DMS 273 treated with DMSO at 0.1 percent for 48 hours (cell line): ENCODE results near the gene CCDC88A.
A peak's percentile ranks its signal among the peaks of the same experiment; 100 is the strongest.
"Not testable (repeated sequence)": the region's sequence is repeated elsewhere in the genome, so short reads cannot be mapped to it uniquely, and the experiment has no call there.

Experiments
- DNase-seq: peaks from one replicate; lab custom pipeline; 2025; lab: John Stamatoyannopoulos, UW

CCDC88A gene

GRCh38 chr2:55419679-55420438 lies at the start of gene CCDC88A:
Gene CCDC88A (minus strand): TSS chr2:55419856. CDS start chr2:55419079, 777 bp downstream.
- peak; percentile 96 for DNase-seq

DNA sequence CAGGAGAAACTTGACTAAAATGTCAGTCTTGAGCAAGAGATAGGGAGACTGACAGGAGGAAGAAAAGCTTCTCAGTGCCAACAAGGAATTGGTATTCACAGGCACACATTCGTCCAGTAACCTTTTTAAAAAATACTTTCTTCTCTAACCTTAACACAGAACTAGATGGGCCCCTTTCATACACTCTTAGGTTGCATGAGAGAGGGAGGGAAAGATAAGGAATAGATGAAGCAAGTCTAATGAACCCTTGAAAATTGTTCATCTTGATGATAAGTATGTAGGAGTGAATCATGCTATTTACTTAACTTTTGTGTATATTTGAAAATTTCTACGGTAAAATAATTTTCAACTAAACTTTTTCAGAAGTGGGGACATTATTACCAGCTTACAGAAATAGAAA lies 42.0 kb upstream of the CCDC88A start:
- no peak for DNase-seq

DNA sequence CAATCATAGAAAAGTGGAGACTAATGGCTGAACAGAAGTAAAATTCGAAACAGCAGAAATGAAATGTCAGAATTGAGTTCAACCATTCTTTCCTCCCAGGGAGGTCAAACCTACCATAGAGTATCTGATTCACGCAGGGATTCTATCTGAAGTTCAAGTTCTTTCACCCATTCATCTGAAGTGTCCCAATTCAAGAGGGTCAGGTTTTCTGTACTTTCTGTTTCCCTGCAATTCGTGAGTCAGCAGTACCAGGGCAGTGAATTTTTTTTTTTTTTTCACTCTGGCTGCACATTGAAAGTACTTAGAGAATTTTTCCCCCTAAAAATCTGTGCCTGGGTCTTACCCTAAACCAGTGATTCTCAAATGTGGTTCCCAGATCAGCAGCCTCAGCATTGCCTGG lies 40.9 kb upstream of the CCDC88A start:
- no peak for DNase-seq

GRCh38 chr2:55459714-55460274 lies 40.1 kb upstream of the CCDC88A start:
- DNase-seq = no peak

DNA sequence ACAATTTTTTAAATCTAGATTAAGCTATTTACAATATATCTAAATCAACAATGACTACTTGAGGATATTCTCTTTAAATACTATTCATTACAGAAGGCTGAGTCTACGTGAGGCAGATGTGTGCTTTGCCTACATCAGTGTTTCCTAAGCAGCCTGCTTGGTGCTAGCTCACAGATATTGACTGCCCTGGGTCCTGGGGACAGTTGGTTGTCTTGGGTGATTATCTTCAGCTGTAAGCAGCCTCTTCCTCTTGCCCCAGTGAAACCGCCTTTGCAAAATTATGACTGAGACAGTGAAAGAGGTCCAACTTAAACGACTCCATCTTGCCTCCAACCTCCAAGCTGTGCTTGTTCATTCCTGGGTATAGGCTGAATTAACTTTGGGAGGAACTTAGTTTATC lies 39.6 kb upstream of the CCDC88A start:
- DNase-seq = no peak

- DNase-seq = no peak
Observed at GRCh38 chr2:55454121-55454520, 34.5 kb upstream of the CCDC88A start.

DNA sequence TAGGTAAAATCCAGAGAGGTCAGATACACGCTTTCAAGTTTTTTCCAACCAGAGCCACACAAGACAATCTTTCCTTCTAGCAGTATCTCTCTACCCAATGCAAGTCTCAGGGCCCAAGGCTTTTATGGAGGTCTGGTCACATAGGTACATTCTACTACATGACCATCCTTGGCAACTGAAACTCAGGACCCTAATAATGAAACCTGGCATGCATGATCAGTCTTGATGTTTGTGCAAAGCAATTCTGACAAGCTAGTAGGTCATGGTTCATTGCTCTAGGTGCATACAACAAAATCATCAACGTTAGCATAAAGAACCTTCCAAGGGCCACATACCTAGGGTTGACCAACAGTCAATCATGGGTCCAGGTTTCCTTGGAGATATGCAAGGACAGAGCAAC lies 33.2 kb upstream of the CCDC88A start:
- DNase-seq = no peak

- no peak for DNase-seq
Observed at GRCh38 chr2:55451699-55452098, 32.0 kb upstream of the CCDC88A start.

DNA sequence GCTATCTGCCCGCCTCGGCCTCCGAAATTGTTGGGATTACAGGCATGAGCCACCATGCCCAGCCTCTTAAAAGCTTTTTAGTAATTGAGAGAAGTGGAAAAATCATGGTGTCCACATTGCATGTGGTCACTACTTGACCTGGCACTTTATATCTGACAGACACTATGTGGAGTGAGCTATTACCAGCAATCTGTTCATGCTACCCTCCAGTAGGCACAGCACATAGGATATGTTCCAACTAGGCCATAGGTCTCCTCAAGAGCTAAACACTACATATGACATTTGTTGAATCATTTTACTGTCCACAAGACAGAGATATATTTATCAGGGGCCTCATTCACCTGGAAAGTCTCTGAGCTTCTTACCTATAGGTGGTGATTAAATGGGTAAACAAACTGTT lies 30.4 kb upstream of the CCDC88A start:
- DNase-seq = not testable (repeated sequence)

- not testable (repeated sequence) for DNase-seq
Observed at GRCh38 chr2:55442045-55442760, 22.5 kb upstream of the CCDC88A start.

DNA sequence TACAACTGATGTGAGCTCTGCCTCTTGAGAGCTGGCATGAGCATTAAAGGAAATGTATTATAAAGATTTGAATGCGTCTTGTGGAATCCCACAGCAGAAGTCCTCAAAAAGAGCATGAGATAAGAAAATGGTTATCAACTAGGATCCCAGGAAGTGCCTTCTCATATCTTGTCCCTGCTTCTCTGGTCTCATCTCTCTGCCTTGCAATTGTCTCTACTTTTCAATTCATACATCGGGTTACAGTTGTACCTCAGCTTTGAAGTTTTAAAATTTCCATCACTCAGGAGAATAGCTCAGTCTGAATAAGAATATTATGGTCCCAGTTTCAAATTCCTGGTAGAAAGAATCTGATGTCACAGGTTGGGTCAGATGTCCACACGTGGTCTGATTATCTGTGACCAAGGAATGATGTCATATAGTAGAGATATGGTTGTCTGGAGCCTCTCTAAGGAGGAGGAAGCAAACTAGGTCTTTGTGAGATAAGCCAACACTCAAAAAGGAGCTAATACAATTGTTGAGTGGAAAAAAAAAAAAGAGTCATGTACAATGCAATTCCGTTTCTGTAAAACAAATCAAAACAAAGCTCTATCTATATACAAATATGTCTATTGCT lies 21.7 kb upstream of the CCDC88A start:
- no peak for DNase-seq

GRCh38 chr2:55439101-55439397 lies 19.4 kb upstream of the CCDC88A start:
- DNase-seq = no peak

GRCh38 chr2:55438391-55439100 lies 18.9 kb upstream of the CCDC88A start:
- no peak for DNase-seq

DNA sequence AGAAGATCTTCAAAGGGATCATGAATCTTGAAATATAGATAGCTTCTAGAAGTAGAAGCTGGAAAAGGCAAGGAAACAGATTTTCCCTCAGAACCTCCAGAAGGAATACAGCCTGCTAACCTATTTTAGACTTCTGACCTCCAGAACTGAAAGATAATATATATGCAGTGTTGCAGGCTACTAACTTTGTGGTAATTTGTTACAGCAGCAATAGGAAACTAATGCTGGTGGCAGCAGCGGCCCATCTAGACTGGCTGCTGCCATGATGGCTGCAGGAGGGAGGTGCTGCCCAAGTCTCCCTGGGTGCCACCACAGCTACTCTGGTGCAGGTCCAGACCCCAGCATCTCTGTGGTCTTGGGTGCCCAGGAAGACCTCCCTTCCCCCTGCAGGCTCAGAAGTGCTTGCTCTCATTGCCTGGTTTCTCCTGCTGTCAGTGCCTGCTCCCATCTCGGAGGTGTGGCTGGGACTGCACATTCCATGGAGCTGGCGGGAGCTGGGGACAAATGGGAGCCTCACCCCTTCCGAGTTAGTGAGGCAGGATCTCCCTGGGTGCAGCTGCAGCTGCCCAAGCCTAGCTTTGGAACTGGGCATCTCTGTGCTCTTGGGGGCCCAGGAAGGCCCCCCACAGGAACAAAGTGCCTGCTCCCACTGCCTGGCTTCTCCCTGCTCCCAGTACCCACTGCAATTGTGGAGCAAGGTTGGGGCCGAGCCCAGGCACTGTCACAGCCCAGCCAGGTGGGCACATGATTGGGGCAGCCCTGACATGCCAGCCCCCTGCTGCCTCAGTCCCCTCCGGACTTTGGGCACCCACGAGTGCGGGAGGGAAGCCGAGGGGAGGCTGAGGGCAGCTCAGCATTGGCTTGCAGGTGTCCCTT lies 18.1 kb upstream of the CCDC88A start:
- no peak for DNase-seq

DNA sequence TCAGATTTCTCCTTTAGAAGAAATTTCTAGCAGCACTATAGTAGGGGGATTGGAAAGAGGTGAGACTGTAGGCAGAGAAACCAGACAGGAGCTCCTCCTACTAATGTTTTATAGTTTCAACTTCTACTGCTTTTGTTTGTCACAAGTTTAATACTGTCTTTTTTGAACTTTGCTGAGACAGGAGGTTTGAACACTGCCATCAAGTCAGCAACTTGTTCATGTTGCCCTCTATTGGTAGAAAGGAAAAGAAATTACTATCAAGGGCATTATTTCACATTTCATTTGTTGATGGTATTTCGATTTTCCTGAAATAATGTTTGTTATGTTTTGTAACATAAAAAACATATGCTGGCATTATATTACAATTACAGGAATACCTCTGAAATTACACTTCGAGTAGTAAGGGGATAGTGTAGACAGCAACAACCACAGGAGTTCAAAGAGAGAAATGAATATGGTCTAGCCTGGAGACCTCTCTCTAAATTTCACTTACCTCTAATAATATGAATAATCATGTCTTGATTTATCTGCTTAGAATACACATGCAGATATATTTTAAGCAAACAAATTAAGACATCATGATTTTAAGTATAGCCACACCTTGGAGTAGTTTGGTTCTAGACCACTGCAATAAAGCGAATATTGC lies 12.4 kb upstream of the CCDC88A start:
- DNase-seq = no peak

DNA sequence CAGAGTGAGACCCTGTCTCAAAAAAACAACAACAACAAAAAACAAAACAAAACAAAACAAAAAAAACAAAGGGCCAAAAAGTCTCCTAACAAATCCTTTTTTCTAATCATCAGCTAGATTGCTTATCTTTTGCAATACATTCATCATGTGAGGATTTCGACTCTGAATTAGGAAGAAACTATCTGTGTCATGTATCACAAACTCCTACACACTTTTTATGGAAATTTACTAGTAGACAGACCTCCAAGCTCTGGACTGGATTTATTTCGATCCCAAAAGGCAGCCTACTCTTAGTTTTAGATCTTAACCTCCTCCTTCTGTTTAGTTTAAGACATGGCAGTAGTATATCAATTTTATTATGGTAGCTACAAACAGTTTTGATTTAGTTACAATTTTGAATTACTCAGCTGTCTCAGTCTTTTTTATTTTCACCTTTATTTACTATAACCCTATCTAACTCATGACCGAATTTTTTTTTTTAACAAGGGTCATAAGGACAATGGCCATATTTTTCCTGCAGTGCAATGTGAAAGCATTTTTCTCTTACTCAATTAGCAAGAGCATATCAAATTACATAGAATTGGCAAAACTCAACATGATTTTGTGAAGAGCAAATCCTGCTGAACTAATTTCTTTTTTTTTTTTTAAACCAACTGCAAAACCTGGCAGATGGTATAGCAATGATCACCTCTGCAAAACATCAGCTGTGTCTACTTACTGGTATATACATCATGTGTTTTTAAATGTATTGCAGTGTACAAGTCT lies 10.7 kb upstream of the CCDC88A start:
- DNase-seq = no peak

GRCh38 chr2:55428258-55428657 lies 8.6 kb upstream of the CCDC88A start:
- no peak for DNase-seq

GRCh38 chr2:55425431-55425831 lies 5.8 kb upstream of the CCDC88A start:
- DNase-seq = no peak

- no peak for DNase-seq
Observed at GRCh38 chr2:55422876-55423665, 3.4 kb upstream of the CCDC88A start.
